Fibroblast of skin of scalp (primary cell): ENCODE results near the gene NTN3.
A peak's percentile ranks its signal among the peaks of the same experiment; 100 is the strongest.

Source experiments
- DNase-seq: peaks from one replicate; pipeline ENCODE4 v3.0.0-alpha.2; 2013

The NTN3 gene

GRCh38 chr16:2480948-2481347, 9.9 kb downstream of the NTN3 start:
- DNase-seq: no peak

GRCh38 chr16:2481676-2482075, 10.6 kb downstream of the NTN3 start:
- DNase-seq: no peak

GRCh38 chr16:2482249-2482648, 11.2 kb downstream of the NTN3 start:
- no peak for DNase-seq

GRCh38 chr16:2482708-2483534, 11.8 kb downstream of the NTN3 start:
- DNase-seq: peak; percentile 56

- no peak for DNase-seq
Measured at GRCh38 chr16:2483939-2484897, 13.1 kb downstream of the NTN3 start.

- no peak for DNase-seq
Measured at GRCh38 chr16:2484898-2485508, 13.9 kb downstream of the NTN3 start.

GRCh38 chr16:2485811-2486507, 14.9 kb downstream of the NTN3 start:
- no peak for DNase-seq

- DNase-seq: peak; percentile 18
Measured at GRCh38 chr16:2486645-2487516, 15.8 kb downstream of the NTN3 start.

- no peak for DNase-seq
Measured at GRCh38 chr16:2487517-2487842, 16.4 kb downstream of the NTN3 start.

GRCh38 chr16:2487903-2488531, 16.9 kb downstream of the NTN3 start:
- DNase-seq: no peak

- no peak for DNase-seq
Measured at GRCh38 chr16:2489581-2489980, 18.5 kb downstream of the NTN3 start.

GRCh38 chr16:2490190-2491105, 19.4 kb downstream of the NTN3 start:
- no peak for DNase-seq

- DNase-seq: no peak
Measured at GRCh38 chr16:2492292-2492691, 21.2 kb downstream of the NTN3 start.

- no peak for DNase-seq
Measured at GRCh38 chr16:2493605-2494004, 22.5 kb downstream of the NTN3 start.

GRCh38 chr16:2494616-2495015, 23.5 kb downstream of the NTN3 start:
- DNase-seq: no peak

- DNase-seq: no peak
Measured at GRCh38 chr16:2495041-2495440, 23.9 kb downstream of the NTN3 start.

GRCh38 chr16:2496223-2497115, 25.4 kb downstream of the NTN3 start:
- DNase-seq: no peak

GRCh38 chr16:2497116-2497630, 26.1 kb downstream of the NTN3 start:
- DNase-seq: peak; percentile 42
